ENCODE results near the gene HOXA10.

HOXA10 gene

DNA sequence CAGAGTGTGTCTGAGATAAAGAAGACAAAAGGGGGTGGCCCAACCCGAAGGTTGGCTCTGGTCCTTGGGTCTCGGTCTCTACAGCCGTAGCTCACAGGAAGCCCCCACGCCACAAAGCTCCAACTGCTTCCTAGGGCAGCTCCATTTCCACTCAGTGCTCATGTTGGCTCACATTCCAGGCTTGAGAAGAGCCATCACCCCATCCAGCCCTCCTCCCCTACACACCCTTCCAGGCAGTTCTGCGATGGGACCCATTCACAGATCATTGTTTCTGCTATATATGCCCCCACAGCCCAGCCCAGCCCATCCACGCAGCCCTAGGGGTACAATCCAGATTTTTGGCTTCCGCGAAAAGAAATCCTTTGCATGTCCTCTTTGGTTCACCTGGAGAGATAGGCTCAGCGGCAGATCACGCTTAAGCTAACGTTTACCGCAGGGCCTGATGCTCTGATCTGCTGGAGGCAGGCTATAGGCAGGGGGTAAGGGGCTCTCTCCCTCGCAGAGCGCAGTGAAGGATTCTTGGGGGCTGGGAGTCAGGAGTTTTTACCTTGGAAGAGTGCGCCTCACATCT, 17.1 kb upstream of the HOXA10 start:
- DNase-seq (ENCODE audit: low read depth) = no peak

DNA sequence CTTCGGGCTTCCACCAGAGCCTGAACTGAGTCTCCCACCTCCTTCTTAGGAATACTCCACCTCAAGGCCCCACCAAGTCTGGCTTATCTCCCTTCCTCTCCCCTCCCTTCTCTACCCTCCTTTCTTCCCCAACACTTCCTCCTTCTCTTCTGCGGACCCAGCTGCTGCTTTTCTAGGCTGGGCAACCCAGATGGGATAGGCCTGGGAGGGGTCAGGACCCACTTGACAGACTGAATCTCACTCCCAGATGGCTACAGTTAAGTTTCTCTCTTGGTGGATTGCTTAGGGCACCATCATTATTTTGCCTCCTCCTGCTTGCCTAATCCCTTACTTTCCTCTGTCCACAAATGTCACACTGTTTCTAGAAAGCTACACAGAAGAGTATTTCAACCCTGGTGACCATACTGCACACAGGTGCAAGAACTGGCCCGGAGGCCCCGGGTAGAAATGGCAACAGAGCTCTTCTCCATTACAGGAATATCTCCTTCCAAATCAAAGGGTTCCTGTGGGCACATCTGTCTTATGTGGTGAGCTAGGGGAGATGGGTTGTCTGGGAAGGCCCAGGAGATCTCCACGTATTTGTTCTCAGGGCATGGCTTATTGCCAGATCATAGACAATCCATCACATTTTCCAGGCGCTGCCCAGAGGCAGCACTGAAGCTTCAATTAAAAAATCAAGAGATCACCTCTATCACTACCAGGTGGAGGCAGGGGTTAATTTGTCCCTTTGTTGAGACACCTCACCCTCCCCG, 16.1 kb upstream of the HOXA10 start:
- no peak for DNase-seq (ENCODE audit: low read depth)

DNA sequence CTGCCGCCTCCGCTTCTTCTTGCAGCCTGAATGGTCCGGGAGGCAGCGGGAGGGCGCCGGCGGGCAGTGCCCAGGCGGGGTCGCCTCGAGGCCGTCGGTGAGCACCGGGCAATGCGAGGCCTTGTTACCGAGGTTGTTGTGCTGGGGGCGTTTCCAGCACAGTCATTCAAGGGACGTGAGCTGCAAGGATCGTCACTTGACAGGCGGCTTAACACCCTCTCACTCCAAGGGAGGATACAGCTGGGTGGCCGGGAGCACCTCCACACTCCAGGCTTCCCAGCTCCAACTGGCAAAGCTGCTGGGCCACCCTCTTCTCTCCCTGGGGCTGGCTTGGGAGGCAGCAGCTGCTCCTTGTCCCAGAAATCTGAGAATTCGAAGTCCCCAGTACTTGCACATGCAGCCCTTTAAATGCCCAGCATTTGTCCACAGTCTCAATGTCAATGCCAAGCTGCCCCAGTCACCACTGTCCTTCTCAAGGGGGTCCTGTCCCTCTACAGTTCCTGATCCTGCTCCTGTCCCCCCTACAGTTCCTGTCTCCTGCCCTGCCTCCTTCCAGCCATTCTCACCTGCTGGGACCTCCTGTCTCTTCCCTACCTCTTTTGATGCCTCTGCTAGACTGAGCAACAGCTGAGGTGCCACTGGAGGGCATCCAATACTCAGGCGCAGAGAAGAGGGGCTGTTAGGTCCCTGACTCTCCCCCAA, 15.3 kb upstream of the HOXA10 start:
- DNase-seq (ENCODE audit: low read depth) = no peak

- no peak for DNase-seq (ENCODE audit: low read depth)
Observed at GRCh38 chr7:27188386-27189294, 14.5 kb upstream of the HOXA10 start.

DNA sequence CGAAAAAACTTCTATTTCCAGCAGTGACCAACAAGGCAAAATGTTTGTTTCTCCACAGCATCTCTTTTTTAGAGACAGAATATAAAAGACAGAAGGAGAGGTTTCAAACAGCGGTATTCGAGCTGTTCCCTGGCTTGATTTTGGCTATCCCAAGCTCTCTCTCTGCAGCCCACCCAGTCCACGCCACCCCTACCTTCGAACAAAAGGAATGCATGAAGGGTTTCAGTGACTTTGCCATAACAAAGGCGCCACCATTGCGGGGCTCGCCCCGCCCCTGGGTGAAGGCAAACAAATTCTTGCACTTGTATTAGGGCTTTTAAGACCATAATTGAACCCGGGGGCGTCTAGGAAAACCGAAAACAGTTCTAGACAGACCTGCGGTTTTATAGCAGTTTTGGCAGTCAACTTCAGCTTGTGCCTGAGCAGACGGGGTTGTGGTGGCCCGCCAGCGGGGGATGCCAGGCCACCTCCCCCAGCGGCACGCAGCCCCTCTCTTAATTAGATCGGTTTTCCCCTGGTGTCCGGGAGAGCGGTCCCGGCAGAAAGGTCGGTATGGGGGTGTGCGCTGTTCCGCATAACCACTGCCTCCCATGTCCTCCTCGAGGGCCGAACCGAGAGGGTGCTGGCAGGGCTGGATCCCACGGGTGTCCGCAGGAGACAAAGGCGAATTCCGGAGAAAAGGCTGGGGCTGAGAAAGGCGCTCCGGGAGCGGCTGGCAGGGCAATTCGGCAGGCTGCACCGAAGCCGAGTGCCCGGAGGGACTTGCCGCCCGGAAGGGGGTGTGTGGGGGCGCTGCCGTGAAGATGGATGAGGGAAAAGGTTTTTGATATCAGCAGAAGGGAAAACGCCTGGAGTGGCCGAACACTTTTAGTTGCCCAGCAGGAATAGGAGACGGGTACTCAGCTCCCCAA, 13.6 kb upstream of the HOXA10 start:
- no peak for DNase-seq (ENCODE audit: low read depth)

DNA sequence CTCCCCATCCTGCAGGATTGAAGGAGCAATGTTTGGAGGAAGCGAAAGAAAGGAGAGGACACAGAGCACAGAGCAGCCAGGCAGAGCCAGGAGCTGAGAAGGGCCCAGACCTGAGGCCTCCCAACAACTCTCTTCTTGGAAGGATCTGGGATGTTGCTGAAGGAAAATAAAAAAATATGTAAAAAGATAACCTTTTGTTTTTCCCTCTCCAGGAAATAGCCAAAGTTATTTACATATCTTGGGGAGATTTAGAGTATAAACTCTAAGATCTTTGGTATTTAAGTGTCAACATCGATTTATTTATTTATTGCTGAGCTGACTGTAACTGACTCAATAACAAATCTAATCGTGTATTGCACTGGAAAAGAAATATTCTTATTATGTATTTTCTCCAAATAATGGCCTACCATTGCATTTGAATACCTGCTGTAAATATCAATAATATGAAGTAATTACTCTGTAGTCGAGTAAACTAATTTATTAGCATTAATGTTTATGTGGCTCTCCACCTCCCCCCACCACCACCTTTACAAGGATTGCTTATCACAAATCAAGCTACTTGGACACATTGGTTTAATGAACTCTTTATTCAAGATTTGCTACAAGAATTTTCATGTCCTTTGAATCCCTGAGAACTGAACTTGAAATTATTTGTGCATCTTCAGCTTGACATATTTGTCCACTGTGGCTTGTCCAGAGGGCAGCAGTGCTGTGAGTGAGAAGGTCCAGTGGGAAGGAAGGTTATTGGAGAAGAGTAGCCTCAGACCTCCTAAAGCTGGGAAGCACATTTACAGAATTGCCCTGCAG, 12.8 kb upstream of the HOXA10 start:
- no peak for DNase-seq (ENCODE audit: low read depth)

DNA sequence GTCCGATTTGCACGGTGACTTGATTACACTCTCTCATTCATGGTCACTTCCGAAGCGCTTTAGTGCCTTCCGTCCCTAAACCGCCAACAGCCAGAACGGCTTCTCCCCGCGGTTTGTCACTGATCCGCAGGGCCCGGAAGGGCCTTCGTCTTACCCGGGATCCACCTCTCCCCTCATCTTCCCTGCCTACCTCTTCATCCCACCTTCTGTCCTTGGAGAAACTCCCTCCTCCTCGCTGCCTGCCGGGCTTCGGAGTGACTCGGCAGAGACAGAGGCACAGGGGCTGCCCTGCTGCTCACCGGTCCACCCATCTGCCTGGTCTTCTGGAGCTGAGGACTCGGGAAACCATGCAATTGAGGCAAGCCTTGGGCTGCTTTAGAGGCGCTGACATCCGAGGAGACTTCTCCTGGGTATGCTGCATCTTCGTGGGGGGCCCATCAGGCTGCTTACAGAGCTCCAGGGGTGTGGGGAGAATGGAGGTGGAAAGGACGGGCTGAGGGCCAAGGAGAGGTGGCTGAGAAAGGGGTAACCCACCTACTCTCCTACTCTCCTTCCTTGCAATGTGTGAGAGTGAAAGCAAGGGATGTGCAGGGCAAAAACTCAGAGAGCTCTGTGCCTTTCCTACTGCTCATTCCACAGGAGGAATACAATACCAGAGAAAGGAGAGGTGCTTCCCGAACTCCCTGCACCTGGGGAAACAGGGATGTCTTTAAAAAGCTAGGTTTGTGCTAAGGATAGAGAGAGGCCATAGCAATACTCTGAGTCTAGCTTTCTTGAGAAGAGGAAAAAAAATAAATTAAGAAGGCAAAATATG, 11.9 kb upstream of the HOXA10 start:
- DNase-seq (ENCODE audit: low read depth) = no peak

GRCh38 chr7:27185013-27185853, 11.1 kb upstream of the HOXA10 start, which contains the start of gene HOXA11:
HOXA11 (minus strand) TSS chr7:27185232; CDS start chr7:27185144, 88 bp downstream.
- no peak for DNase-seq (ENCODE audit: low read depth)

- DNase-seq (ENCODE audit: low read depth) = no peak
Observed at GRCh38 chr7:27184337-27185012, 10.4 kb upstream of the HOXA10 start.

- no peak for DNase-seq (ENCODE audit: low read depth)
Observed at GRCh38 chr7:27183682-27184336, 9.7 kb upstream of the HOXA10 start.

GRCh38 chr7:27182861-27183681, 9.0 kb upstream of the HOXA10 start:
- no peak for DNase-seq (ENCODE audit: low read depth)

- DNase-seq (ENCODE audit: low read depth) = no peak
Observed at GRCh38 chr7:27182285-27182841, 8.2 kb upstream of the HOXA10 start.

DNA sequence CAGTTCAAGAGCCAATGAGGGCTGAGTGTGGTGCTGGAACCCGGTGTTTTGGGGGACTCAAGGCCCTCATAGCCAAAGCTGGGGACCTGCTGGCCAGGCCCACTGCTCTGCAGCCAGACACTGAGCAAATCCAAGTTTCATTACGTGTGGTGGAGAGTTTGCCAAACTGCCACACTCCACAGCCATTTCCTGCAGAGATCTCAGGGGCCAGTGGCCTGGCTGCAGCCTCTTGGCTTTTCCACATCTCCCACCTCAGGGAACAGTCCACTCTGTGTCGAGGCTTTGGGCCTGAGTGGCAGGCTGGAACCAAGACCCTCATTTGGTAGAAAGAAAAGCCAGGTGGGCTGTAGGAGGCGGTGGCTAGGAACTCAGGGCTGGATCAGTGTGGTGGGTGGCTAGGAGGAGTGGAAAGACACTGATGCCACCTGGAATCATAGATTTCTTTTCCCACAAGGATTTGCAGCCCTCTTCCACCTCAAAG, 7.7 kb upstream of the HOXA10 start:
- no peak for DNase-seq (ENCODE audit: low read depth)

GRCh38 chr7:27180431-27181420, 6.6 kb upstream of the HOXA10 start:
- DNase-seq (ENCODE audit: low read depth) = no peak

All from T follicular helper cell (primary cell).